Caco-2 (cell line): Measurements from ENCODE around the gene SEZ6L. TPM values are rescaled to one million over a fixed set of nuclear protein-coding genes. Genes with fewer than 3 reads are reported as not detected.

Experiments
- BruUV-seq: library from RNA; stranded (reverse); fragments of 400-500 nt; replicated peaks from 2 replicates; lab custom pipeline; 2021; lab: Mats Ljungman, UMichigan
- CTCF ChIA-PET: fragments of 300-600 bp; sonication (Branson Sonifier 250); formaldehyde crosslinking; loops from one replicate; lab custom pipeline; 2022; ENCODE audit warnings: antibody characterized with exemption; lab: Charles Lee
- POLR2A ChIA-PET: fragments of 300-600 bp; sonication (Branson Sonifier 250); formaldehyde crosslinking; loops from one replicate; lab custom pipeline; 2022; ENCODE audit warnings: antibody characterized with exemption; lab: Charles Lee
- DNase-seq, 2 experiments: peaks; one replicate each; pipeline versions ENCODE4 v3.0.0 to v3.0.0-alpha.2; 2020 to 2022
- H3K27me3 ChIP-seq: replicated peaks from 2 replicates; pipeline ENCODE4 v1.6.0; 2011; ENCODE audit warnings: low read length; ENCODE audit not compliant: control insufficient read depth, insufficient read depth
- H3K36me3 ChIP-seq: 2 replicates; pipeline ENCODE4 v1.5.1; 2011; ENCODE audit warnings: low read length; ENCODE audit not compliant: control insufficient read depth, insufficient read depth
- H3K4me1 ChIP-seq: fragments of 250-450 bp; sonication (Bioruptor Pico); 2 replicates; pipeline ENCODE4 v1.5.1; 2020; ENCODE audit warnings: mild to moderate bottlenecking
- H3K4me3 ChIP-seq: 2 replicates; pipeline ENCODE4 v1.5.1; 2011; ENCODE audit warnings: low read depth, mild to moderate bottlenecking, control low read depth, low read length
- H3K9me3 ChIP-seq: fragments of 250-450 bp; sonication (Bioruptor Pico); 2 replicates; pipeline ENCODE4 v1.5.1; 2020; ENCODE audit warnings: mild to moderate bottlenecking, moderate library complexity
- H3K27ac Mint-ChIP-seq: one replicate; pipeline ENCODE4 v1.8.0; 2022; ENCODE audit warnings: mixed read lengths; ENCODE audit not compliant: unreplicated experiment
- H3K27me3 Mint-ChIP-seq: one replicate; pipeline ENCODE4 v1.8.0; 2022; ENCODE audit warnings: mixed read lengths; ENCODE audit not compliant: insufficient read depth, unreplicated experiment
- H3K36me3 Mint-ChIP-seq: one replicate; pipeline ENCODE4 v1.8.0; 2022; ENCODE audit warnings: mild to moderate bottlenecking, mixed read lengths; ENCODE audit not compliant: insufficient read depth, unreplicated experiment
- H3K4me1 Mint-ChIP-seq: one replicate; pipeline ENCODE4 v1.8.0; 2022; ENCODE audit warnings: low read depth, mixed read lengths; ENCODE audit not compliant: unreplicated experiment
- H3K4me3 Mint-ChIP-seq: one replicate; pipeline ENCODE4 v1.8.0; 2022; ENCODE audit warnings: mild to moderate bottlenecking, moderate library complexity, mixed read lengths; ENCODE audit not compliant: unreplicated experiment
- H3K9me3 Mint-ChIP-seq: one replicate; pipeline ENCODE4 v1.8.0; 2022; ENCODE audit warnings: mixed read lengths; ENCODE audit not compliant: unreplicated experiment
- intact Hi-C: fragments of 100-400 bp; cut with micrococcal nuclease; formaldehyde crosslinking; loops from one replicate; pipeline ENCODE4 v1.10.0; 2022; ENCODE audit not compliant: unreplicated experiment
- total RNA-seq: library from RNA; stranded (reverse); gene quantifications from 2 replicates; pipeline ENCODE4 v1.2.3, GENCODE V29; 2022
- TF ChIP-seq, protein P1 (sequence below), 2 experiments: fragments of 200-600 bp in 1 of 2; IDR thresholded peaks; 1 replicate in 1 of 2; 2 replicates in 1 of 2; pipeline versions ENCODE4 v1.5.1 to v1.8.0; 2011 to 2022; ENCODE audit warnings: antibody characterized with exemption in 1 of 2, control low read depth in 1 of 2, inconsistent platforms in 1 of 2, low read depth in 1 of 2, low read length in 1 of 2, mild to moderate bottlenecking in 1 of 2, moderate library complexity in 1 of 2; ENCODE audit not compliant: insufficient read depth in 1 of 2, severe bottlenecking in 1 of 2, unreplicated experiment in 1 of 2

The SEZ6L gene
- total RNA-seq, 1 experiment from 2014 or later, result not detected

DNA sequence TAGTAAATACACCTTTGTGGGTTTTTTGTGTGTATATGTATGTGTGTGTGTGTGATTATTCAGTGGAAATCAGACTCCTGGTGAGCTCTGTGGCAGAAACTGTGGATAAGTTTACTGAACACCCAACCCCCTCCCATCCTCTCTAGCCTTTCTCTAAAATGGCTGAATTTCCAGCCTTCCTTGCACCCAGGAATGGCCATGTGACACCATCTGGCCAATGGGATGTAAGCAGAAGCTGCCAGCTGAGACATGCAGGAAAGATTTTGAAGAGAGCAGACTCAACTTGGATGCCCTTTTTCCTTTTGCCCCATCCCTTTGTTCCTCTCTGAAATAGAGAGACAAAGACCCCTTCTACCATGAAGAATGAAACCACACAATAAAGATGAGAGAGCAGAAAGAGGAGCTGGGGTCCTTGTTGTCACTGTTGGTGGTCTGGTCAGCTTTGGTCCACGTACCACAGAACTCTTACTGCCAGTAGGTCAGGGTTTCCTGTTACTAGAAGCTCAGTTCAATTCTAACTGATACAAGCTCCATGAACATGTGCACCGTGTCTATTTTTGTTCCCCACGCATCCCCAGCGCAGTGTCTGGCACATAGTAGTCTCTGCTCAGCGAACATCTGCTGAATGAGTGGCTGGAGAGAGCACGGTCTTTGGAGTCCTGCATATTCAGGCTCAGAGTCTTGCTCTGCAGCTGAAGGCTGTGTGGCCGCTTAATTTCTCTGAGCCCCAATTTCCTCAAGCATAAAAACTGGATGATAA is 57.5 kb downstream of the SEZ6L start:
- no peaks in the 10 kb centered on the region for H3K9me3 ChIP-seq
- H3K27me3 ChIP-seq, result no peaks in the 10 kb centered on the region
- BruUV-seq, result no TSS peak
- no peak overlapping the region for H3K4me3 Mint-ChIP-seq
- no peak overlapping the region for H3K27ac Mint-ChIP-seq
- intact Hi-C loops, result no loop called here
- no peaks in the 10 kb centered on the region for H3K4me1 ChIP-seq
- H3K4me1 Mint-ChIP-seq, result no peaks in the 10 kb centered on the region
- TF ChIP-seq, protein P1, sequence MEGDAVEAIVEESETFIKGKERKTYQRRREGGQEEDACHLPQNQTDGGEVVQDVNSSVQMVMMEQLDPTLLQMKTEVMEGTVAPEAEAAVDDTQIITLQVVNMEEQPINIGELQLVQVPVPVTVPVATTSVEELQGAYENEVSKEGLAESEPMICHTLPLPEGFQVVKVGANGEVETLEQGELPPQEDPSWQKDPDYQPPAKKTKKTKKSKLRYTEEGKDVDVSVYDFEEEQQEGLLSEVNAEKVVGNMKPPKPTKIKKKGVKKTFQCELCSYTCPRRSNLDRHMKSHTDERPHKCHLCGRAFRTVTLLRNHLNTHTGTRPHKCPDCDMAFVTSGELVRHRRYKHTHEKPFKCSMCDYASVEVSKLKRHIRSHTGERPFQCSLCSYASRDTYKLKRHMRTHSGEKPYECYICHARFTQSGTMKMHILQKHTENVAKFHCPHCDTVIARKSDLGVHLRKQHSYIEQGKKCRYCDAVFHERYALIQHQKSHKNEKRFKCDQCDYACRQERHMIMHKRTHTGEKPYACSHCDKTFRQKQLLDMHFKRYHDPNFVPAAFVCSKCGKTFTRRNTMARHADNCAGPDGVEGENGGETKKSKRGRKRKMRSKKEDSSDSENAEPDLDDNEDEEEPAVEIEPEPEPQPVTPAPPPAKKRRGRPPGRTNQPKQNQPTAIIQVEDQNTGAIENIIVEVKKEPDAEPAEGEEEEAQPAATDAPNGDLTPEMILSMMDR (IDR thresholded peaks at IDR 0.05; ENCODE audit: insufficient read depth in 1 of 2, low read depth in 1 of 2, low read length in 1 of 2, severe bottlenecking in 1 of 2, unreplicated experiment in 1 of 2), result no peak
- no peaks in the 10 kb centered on the region for H3K36me3 Mint-ChIP-seq
- peaks cover 11% of the 10 kb centered on the region for H3K27me3 Mint-ChIP-seq
- ChIA-PET CTCF (no interaction called here), POLR2A (no interaction called here)
- no peak for DNase-seq
- H3K4me3 ChIP-seq, result no peak overlapping the region
- H3K36me3 ChIP-seq, result no peaks in the 10 kb centered on the region
- no peaks in the 10 kb centered on the region for H3K9me3 Mint-ChIP-seq

DNA sequence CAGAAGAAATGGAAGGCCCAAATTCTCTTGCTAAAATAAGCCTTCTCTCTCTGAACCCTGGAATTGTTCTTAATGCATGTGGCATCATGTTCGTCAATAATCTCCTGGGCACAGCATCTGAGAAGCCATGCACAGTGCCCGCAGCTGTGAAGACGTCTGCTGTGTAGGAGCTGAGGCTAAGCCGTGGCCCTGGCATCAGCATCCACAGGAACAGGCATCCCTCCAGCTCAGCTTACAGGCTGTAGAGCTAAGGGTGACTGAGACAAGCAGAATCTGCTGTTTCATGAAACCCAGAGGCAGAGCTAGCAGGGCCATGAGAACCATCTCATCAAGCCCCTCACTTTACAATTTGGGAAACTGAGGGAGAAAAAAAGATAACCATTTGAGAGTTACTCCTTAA is 60.6 kb downstream of the SEZ6L start:
- no TSS peak for BruUV-seq
- H3K4me1 ChIP-seq, result no peaks in the 10 kb centered on the region
- Mint-ChIP-seq H3K4me1 (no peaks in the 10 kb centered on the region), H3K9me3 (no peaks in the 10 kb centered on the region), H3K27me3 (peaks cover 17% of the 10 kb centered on the region), H3K27ac (no peak overlapping the region), H3K36me3 (no peaks in the 10 kb centered on the region), H3K4me3 (no peak overlapping the region)
- no peaks in the 10 kb centered on the region for H3K27me3 ChIP-seq
- CTCF ChIA-PET, result no interaction called here
- no peaks in the 10 kb centered on the region for H3K36me3 ChIP-seq
- no peak for DNase-seq
- no peak overlapping the region for H3K4me3 ChIP-seq
- H3K9me3 ChIP-seq, result no peaks in the 10 kb centered on the region
- TF ChIP-seq, protein P1 (IDR thresholded peaks at IDR 0.05; ENCODE audit: insufficient read depth in 1 of 2, low read depth in 1 of 2, low read length in 1 of 2, severe bottlenecking in 1 of 2, unreplicated experiment in 1 of 2), result no peak
- POLR2A ChIA-PET, result no interaction called here
- intact Hi-C loops, result no loop called here

DNA sequence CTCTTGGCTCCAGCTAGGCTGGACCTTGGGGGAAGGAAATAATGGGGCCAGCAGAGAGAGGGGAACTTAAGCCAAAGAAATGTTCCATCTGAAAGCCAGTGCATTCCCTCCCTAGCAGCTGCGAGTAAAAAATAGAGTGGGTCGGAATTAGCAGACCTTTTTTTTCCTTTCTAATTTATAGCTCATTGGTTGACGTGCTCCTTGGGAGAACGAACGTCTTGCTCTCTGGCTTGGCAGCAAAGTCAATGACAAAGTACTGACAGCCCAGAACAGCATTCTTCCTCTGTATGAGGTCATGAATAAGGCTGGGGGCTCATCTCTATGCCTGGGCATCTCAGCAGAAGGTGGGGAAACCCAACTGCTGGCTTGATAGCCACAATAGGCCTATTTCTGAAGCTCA is 65.0 kb downstream of the SEZ6L start:
- Histone ChIP-seq H3K27me3 (no peaks in the 10 kb centered on the region), H3K4me1 (no peaks in the 10 kb centered on the region), H3K36me3 (no peaks in the 10 kb centered on the region), H3K4me3 (no peak overlapping the region), H3K9me3 (no peaks in the 10 kb centered on the region)
- Mint-ChIP-seq H3K27me3 (peaks cover 16% of the 10 kb centered on the region), H3K36me3 (no peaks in the 10 kb centered on the region), H3K4me3 (no peak overlapping the region), H3K9me3 (no peaks in the 10 kb centered on the region), H3K4me1 (no peaks in the 10 kb centered on the region), H3K27ac (no peak overlapping the region)
- TF ChIP-seq, protein P1 (IDR thresholded peaks at IDR 0.05; ENCODE audit: insufficient read depth in 1 of 2, low read depth in 1 of 2, low read length in 1 of 2, severe bottlenecking in 1 of 2, unreplicated experiment in 1 of 2), result no peak
- CTCF ChIA-PET, result no interaction called here
- no peak for DNase-seq
- POLR2A ChIA-PET, result no interaction called here
- BruUV-seq, result no TSS peak
- intact Hi-C loops, result no loop called here
